RWPE1 (cell line): ENCODE measurements around the gene BCL2L15.
A peak's percentile ranks its signal among the peaks of the same experiment; 100 is the strongest.

Experiments
- CTCF ChIA-PET: fragments of 350-600 bp; sonication (Branson Sonifier 250); formaldehyde crosslinking; extraction: SDS; loops from one replicate; lab custom pipeline; 2021; lab: Yijun Ruan, JAX
- POLR2A ChIA-PET: fragments of 400-600 bp; formaldehyde crosslinking; extraction: SDS; loops from one replicate; lab custom pipeline; 2020; ENCODE audit warnings: antibody characterized with exemption; ENCODE audit not compliant: low non-redundant PET; lab: Yijun Ruan, JAX
- DNase-seq: peaks from one replicate; pipeline ENCODE4 v3.0.0; 2012; ENCODE audit warnings: low spot score
- H3K27ac ChIP-seq: fragments of 450-650 bp; 2 replicates; pipeline ENCODE4 v1.5.1; 2017
- CTCF ChIP-seq: fragments of 450-650 bp; conservative IDR thresholded peaks from 2 replicates; pipeline ENCODE4 v1.5.1; 2017; ENCODE audit warnings: low read depth, mild to moderate bottlenecking

BCL2L15 gene

GRCh38 chr1:113931451-113931851, 44.1 kb upstream of the BCL2L15 start:
- no peak for TF ChIP-seq CTCF
- CTCF ChIA-PET, result interaction anchor here (1.0 kb wide), 1 partner anchor 95 kb away, joined by 3 read pairs; no protein-coding TSS in a partner anchor
- POLR2A ChIA-PET, result interaction anchor here (3.7 kb wide), 1 partner anchor 27 kb away, joined by 19 read pairs; the partner anchor contains the start of genes AP4B1 and DCLRE1B
- DNase-seq, result peak; percentile 31
- H3K27ac ChIP-seq, result no peak overlapping the region

GRCh38 chr1:113930499-113931161, 43.2 kb upstream of the BCL2L15 start:
- H3K27ac ChIP-seq, result peak overlapping the region; percentile 82
- no peak for TF ChIP-seq CTCF
- DNase-seq, result peak; percentile 46
- ChIA-PET CTCF (interaction anchor here (0.6 to 2.8 kb wide), 5 partner anchors 22 to 1074 kb away, joined by 3 to 16 read pairs (median 3); partner anchors contain the start of genes AP4B1 and DCLRE1B), POLR2A (interaction anchor here (3.7 kb wide), 1 partner anchor 26 kb away, joined by 19 read pairs; the partner anchor contains the start of genes AP4B1 and DCLRE1B)

GRCh38 chr1:113929750-113930498, 42.5 kb upstream of the BCL2L15 start:
- POLR2A ChIA-PET, result interaction anchor here (0.7 to 3.7 kb wide), 2 partner anchors 17 to 26 kb away, joined by 3 to 19 read pairs; partner anchors contain the start of genes AP4B1 and DCLRE1B
- CTCF ChIA-PET, result interaction anchor here (0.6 to 2.8 kb wide), 5 partner anchors 21 to 1073 kb away, joined by 3 to 16 read pairs (median 3); partner anchors contain the start of genes AP4B1 and DCLRE1B
- peak; percentile 18 for TF ChIP-seq CTCF
- DNase-seq, result peak; percentile 30
- H3K27ac ChIP-seq, result peak overlapping the region; percentile 82

GRCh38 chr1:113928941-113929749, 41.8 kb upstream of the BCL2L15 start, which contains the start of gene HIPK1:
Gene HIPK1 (plus strand): TSS chr1:113929324.
- TF ChIP-seq CTCF, result no peak
- peak within 1 kb of the TSS; percentile 82 for H3K27ac ChIP-seq
- ChIA-PET POLR2A (interaction anchor here (0.7 to 3.7 kb wide), 2 partner anchors 16 to 25 kb away, joined by 3 to 19 read pairs; partner anchors contain the start of genes AP4B1 and DCLRE1B), CTCF (interaction anchor here (0.7 to 2.8 kb wide), 3 partner anchors 11 to 55 kb away, joined by 4 to 16 read pairs (median 5); partner anchors contain the start of genes AP4B1 and DCLRE1B)
- peak; percentile 85 for DNase-seq

GRCh38 chr1:113928187-113928930, 41.0 kb upstream of the BCL2L15 start:
- DNase-seq, result no peak
- H3K27ac ChIP-seq, result no peak overlapping the region
- CTCF ChIA-PET, result interaction anchor here (1.5 to 2.8 kb wide), 2 partner anchors 11 to 23 kb away, joined by 5 to 16 read pairs; partner anchors contain the start of genes AP4B1 and DCLRE1B
- no peak for TF ChIP-seq CTCF
- POLR2A ChIA-PET, result interaction anchor here (3.7 kb wide), 1 partner anchor 24 kb away, joined by 19 read pairs; the partner anchor contains the start of genes AP4B1 and DCLRE1B
